ENCODE results near the gene TBL1Y. TPM values are rescaled to one million over a fixed set of nuclear protein-coding genes. Genes with fewer than 3 reads are reported as not detected.
"Not testable (repeated sequence)": the region's sequence is repeated elsewhere in the genome, so short reads cannot be mapped to it uniquely, and the experiment has no call there.

The TBL1Y gene
- total RNA-seq, 2 experiments from 2014 or later = 0.16 to 0.18 TPM

- Mint-ChIP-seq H3K4me3 (no peak overlapping the region), H3K9me3 (ENCODE audit: insufficient read depth) (no peaks in the 10 kb centered on the region), H3K27ac (no peak overlapping the region), H3K4me1 (ENCODE audit: low read depth) (no peaks in the 10 kb centered on the region), H3K27me3 (ENCODE audit: low read depth) (peaks cover 2% of the 10 kb centered on the region), H3K36me3 (ENCODE audit: low read depth) (no peaks in the 10 kb centered on the region)
- POLR2A ChIA-PET = no interaction called here
- ATAC-seq (no peak), DNase-seq (no peak)
- CTCF ChIA-PET = no interaction called here
Observed at GRCh38 chrY:7016521-7016920, 106.0 kb downstream of the TBL1Y start.

DNA sequence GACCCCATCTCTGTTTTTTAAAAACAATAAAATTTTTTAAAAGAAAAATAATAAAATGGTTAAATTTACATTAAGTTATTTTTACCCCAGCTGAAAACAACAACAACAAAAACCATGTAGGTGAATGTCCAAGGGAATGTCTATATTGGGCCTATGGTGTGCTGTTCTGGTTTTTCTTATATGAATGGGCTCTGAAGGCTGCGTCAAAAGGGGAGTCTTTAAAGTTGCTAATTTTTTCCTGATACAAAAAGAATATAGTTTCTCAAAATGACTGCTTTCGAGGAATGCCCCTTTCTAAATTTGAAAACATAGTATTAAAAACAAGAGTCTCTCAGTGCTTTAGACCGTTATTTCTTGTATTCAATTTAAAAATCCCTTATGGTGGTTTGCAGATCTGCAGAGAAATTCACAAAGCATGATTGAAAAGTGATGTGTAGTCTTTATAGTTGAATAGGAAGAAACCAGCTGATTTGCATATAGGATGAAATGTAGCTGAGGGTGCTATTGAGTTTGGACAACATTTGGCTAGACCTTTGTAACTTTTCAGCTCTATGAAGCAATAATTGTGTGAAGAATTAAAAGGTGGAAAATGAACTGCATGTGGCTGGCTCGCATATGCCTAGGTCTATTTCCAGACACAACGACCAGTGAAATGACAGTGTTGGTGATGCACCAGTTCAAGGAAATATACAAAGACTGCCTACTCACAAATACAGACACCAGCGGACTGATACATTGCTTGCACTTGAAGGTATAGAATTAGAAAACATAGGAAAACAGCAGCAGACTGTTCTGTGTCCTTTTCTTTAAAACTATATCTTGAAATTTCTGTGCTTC lies 107.0 kb downstream of the TBL1Y start:
- Mint-ChIP-seq H3K9me3 (ENCODE audit: insufficient read depth) (no peaks in the 10 kb centered on the region), H3K36me3 (ENCODE audit: low read depth) (no peaks in the 10 kb centered on the region), H3K27ac (no peak overlapping the region), H3K4me1 (ENCODE audit: low read depth) (no peaks in the 10 kb centered on the region), H3K4me3 (no peak overlapping the region), H3K27me3 (ENCODE audit: low read depth) (peaks cover 2% of the 10 kb centered on the region)
- ChIA-PET POLR2A (no interaction called here), CTCF (no interaction called here)
- ATAC-seq (no peak), DNase-seq (no peak)

GRCh38 chrY:7039037-7039436 lies 128.5 kb downstream of the TBL1Y start:
- ChIA-PET CTCF (no interaction called here), POLR2A (no interaction called here)
- no peak for ATAC-seq
- no peaks in the 10 kb centered on the region for H3K27me3 Mint-ChIP-seq (ENCODE audit: low read depth)
- H3K9me3 Mint-ChIP-seq (ENCODE audit: insufficient read depth) = no peaks in the 10 kb centered on the region
- no peak for DNase-seq
- H3K4me3 Mint-ChIP-seq = no peak overlapping the region
- no peaks in the 10 kb centered on the region for H3K36me3 Mint-ChIP-seq (ENCODE audit: low read depth)
- H3K4me1 Mint-ChIP-seq (ENCODE audit: low read depth) = no peaks in the 10 kb centered on the region
- H3K27ac Mint-ChIP-seq = no peak overlapping the region

GRCh38 chrY:7040662-7041061 lies 130.2 kb downstream of the TBL1Y start:
- CTCF ChIA-PET = no interaction called here

GRCh38 chrY:7041983-7042382 lies 131.5 kb downstream of the TBL1Y start:
- no peak for DNase-seq
- Mint-ChIP-seq H3K9me3 (ENCODE audit: insufficient read depth) (no peaks in the 10 kb centered on the region), H3K4me1 (ENCODE audit: low read depth) (no peaks in the 10 kb centered on the region), H3K4me3 (no peak overlapping the region), H3K27me3 (ENCODE audit: low read depth) (no peaks in the 10 kb centered on the region), H3K27ac (no peak overlapping the region), H3K36me3 (ENCODE audit: low read depth) (no peaks in the 10 kb centered on the region)
- CTCF ChIA-PET = no interaction called here
- POLR2A ChIA-PET = no interaction called here
- no peak for ATAC-seq

More at GRCh38 chrY:7040662-7041061, 130.2 kb downstream of the TBL1Y start:
- Mint-ChIP-seq H3K27ac (no peak overlapping the region), H3K9me3 (ENCODE audit: insufficient read depth) (no peaks in the 10 kb centered on the region), H3K27me3 (ENCODE audit: low read depth) (no peaks in the 10 kb centered on the region), H3K4me3 (no peak overlapping the region), H3K36me3 (ENCODE audit: low read depth) (no peaks in the 10 kb centered on the region), H3K4me1 (ENCODE audit: low read depth) (no peaks in the 10 kb centered on the region)
- ATAC-seq (no peak), DNase-seq (no peak)
- POLR2A ChIA-PET = no interaction called here

DNA sequence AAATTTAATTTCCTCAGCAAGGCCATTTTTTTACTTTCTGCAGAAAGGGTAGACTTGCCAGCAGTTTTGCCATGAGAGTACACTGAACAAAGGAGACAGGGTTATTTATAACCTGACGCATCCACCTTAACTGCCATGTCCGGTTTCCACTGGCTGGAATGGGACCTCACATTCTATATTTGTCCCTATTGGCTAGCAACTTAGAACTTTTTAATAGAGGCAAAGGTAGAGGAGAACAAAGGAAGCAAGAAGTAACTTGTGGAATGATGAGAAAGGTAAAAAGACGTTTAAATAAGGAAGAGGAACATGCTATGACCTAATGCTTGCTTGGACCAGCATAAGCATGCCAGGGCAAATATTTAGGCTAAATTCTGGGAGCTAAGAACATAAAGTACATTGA lies 142.0 kb downstream of the TBL1Y start:
- ATAC-seq; H3K27ac Mint-ChIP-seq; H3K4me3 Mint-ChIP-seq; CTCF ChIA-PET; H3K36me3 Mint-ChIP-seq (ENCODE audit: low read depth); H3K9me3 Mint-ChIP-seq (ENCODE audit: insufficient read depth); H3K4me1 Mint-ChIP-seq (ENCODE audit: low read depth); H3K27me3 Mint-ChIP-seq (ENCODE audit: low read depth); DNase-seq: not testable (repeated sequence)
- POLR2A ChIA-PET = interaction anchor here (0.7 kb wide), 1 partner anchor 72 kb away, joined by 3 read pairs; no protein-coding TSS in a partner anchor

DNA sequence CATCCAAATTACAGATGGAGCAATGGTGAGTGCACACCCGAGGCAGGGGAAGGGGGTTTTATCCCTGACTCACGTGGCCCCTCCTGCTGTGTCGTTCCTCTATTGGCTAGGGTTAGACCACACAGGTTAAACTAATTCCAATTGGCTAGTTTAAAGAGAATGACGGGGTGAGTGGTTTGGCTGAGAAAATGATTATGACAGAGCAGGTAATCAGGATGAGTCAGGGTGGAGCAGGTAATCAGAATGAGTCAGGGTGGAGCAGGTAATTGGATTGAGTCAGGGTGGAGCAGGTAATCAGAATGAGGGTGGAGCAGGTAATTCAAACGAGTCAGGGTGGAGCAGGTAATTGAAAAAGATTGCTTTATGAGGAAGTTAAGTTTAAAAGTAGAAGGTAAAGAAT lies 146.4 kb downstream of the TBL1Y start:
- POLR2A ChIA-PET = no interaction called here
- Mint-ChIP-seq H3K4me1 (ENCODE audit: low read depth) (no peaks in the 10 kb centered on the region), H3K4me3 (no peak overlapping the region), H3K27ac (no peak overlapping the region), H3K36me3 (ENCODE audit: low read depth) (no peaks in the 10 kb centered on the region), H3K9me3 (ENCODE audit: insufficient read depth) (no peaks in the 10 kb centered on the region), H3K27me3 (ENCODE audit: low read depth) (no peaks in the 10 kb centered on the region)
- DNase-seq (no peak), ATAC-seq (no peak)
- CTCF ChIA-PET = no interaction called here

DNA sequence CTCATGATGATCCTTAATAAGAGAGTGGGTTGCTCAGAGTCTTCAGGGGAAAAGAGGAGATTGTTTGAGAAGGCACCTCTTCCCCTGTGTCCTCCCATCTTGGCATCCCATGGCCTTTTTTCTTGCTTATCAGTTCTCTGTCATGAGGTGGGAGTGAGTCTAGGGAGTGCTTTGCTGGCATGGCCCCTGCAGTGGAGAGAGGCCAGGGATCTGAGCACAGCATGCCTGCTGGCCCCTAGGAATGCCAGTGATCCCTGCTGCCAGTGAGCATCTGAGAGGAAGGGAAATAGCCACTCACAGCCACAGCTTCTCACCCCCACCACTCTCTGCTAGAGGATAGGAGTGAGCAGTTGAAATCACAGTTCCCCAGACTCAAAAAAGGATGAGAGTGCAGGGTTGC lies 168.2 kb downstream of the TBL1Y start:
- Mint-ChIP-seq H3K27ac (no peak overlapping the region), H3K27me3 (ENCODE audit: low read depth) (peaks cover 2% of the 10 kb centered on the region), H3K4me3 (no peak overlapping the region), H3K4me1 (ENCODE audit: low read depth) (no peaks in the 10 kb centered on the region), H3K9me3 (ENCODE audit: insufficient read depth) (no peaks in the 10 kb centered on the region), H3K36me3 (ENCODE audit: low read depth) (no peaks in the 10 kb centered on the region)
- POLR2A ChIA-PET = no interaction called here
- no peak for DNase-seq
- no peak for ATAC-seq
- CTCF ChIA-PET = no interaction called here

- H3K36me3 Mint-ChIP-seq (ENCODE audit: low read depth); H3K9me3 Mint-ChIP-seq (ENCODE audit: insufficient read depth); CTCF ChIA-PET; H3K27me3 Mint-ChIP-seq (ENCODE audit: low read depth); ATAC-seq; POLR2A ChIA-PET; H3K4me3 Mint-ChIP-seq; H3K27ac Mint-ChIP-seq; H3K4me1 Mint-ChIP-seq (ENCODE audit: low read depth); DNase-seq: not testable (repeated sequence)
Observed at GRCh38 chrY:7080548-7080947, 170.1 kb downstream of the TBL1Y start.

- peak overlapping the region; percentile 39 for H3K27ac Mint-ChIP-seq
Observed at GRCh38 chrY:7085606-7086005, 175.1 kb downstream of the TBL1Y start.

GRCh38 chrY:7092836-7093235 lies 182.3 kb downstream of the TBL1Y start:
- DNase-seq = no peak
- no peak for ATAC-seq
- Mint-ChIP-seq H3K4me1 (ENCODE audit: low read depth) (peaks cover 6% of the 10 kb centered on the region), H3K27me3 (ENCODE audit: low read depth) (peaks cover 2% of the 10 kb centered on the region), H3K36me3 (ENCODE audit: low read depth) (no peaks in the 10 kb centered on the region), H3K4me3 (no peak overlapping the region), H3K9me3 (ENCODE audit: insufficient read depth) (no peaks in the 10 kb centered on the region), H3K27ac (no peak overlapping the region)
- POLR2A ChIA-PET = no interaction called here
- CTCF ChIA-PET = no interaction called here

More at GRCh38 chrY:7085606-7086005, 175.1 kb downstream of the TBL1Y start:
- CTCF ChIA-PET = interaction anchor here (0.7 to 1.3 kb wide), 15 partner anchors 9 to 188 kb away, joined by 3 to 18 read pairs (median 3); no protein-coding TSS in a partner anchor
- no peaks in the 10 kb centered on the region for H3K9me3 Mint-ChIP-seq (ENCODE audit: insufficient read depth)
- DNase-seq (peak; percentile 86), ATAC-seq (peak; percentile 98)
- H3K36me3 Mint-ChIP-seq (ENCODE audit: low read depth) = no peaks in the 10 kb centered on the region
- peaks cover 20% of the 10 kb centered on the region for H3K4me1 Mint-ChIP-seq (ENCODE audit: low read depth)
- POLR2A ChIA-PET = no interaction called here
- no peaks in the 10 kb centered on the region for H3K27me3 Mint-ChIP-seq (ENCODE audit: low read depth)
- no peak overlapping the region for H3K4me3 Mint-ChIP-seq

GRCh38 chrY:7094365-7094764 lies 183.9 kb downstream of the TBL1Y start:
- Mint-ChIP-seq H3K36me3 (ENCODE audit: low read depth) (no peaks in the 10 kb centered on the region), H3K4me3 (no peak overlapping the region), H3K9me3 (ENCODE audit: insufficient read depth) (no peaks in the 10 kb centered on the region), H3K27ac (no peak overlapping the region), H3K27me3 (ENCODE audit: low read depth) (peaks cover 2% of the 10 kb centered on the region), H3K4me1 (ENCODE audit: low read depth) (no peaks in the 10 kb centered on the region)
- ATAC-seq (no peak), DNase-seq (no peak)
- POLR2A ChIA-PET = no interaction called here
- CTCF ChIA-PET = no interaction called here

GRCh38 chrY:7097021-7097420 lies 186.5 kb downstream of the TBL1Y start:
- no peaks in the 10 kb centered on the region for H3K9me3 Mint-ChIP-seq (ENCODE audit: insufficient read depth)
- H3K27ac Mint-ChIP-seq = no peak overlapping the region
- H3K4me1 Mint-ChIP-seq (ENCODE audit: low read depth) = peaks cover 8% of the 10 kb centered on the region
- no peak for ATAC-seq
- DNase-seq = no peak
- H3K36me3 Mint-ChIP-seq (ENCODE audit: low read depth) = no peaks in the 10 kb centered on the region
- POLR2A ChIA-PET = no interaction called here
- H3K4me3 Mint-ChIP-seq = no peak overlapping the region
- CTCF ChIA-PET = interaction anchor here (1.7 kb wide), 1 partner anchor 12 kb away, joined by 3 read pairs; no protein-coding TSS in a partner anchor
- H3K27me3 Mint-ChIP-seq (ENCODE audit: low read depth) = no peaks in the 10 kb centered on the region
